Peyer's patch (tissue), 4 donors: ENCODE results near the gene STAT5B. TPM values are rescaled to one million over a fixed set of nuclear protein-coding genes. Genes with fewer than 3 reads are reported as not detected.

Source experiments
- DNase-seq, 3 donors: peaks; one replicate each; pipeline ENCODE4 v3.0.0-alpha.2; 2017 to 2019
- H3K27ac ChIP-seq, 4 donors: fragments of 200-600 bp; sonication (generic); one replicate each; pipeline ENCODE4 v1.5.1; 2016 to 2019
- H3K27me3 ChIP-seq, 2 donors: fragments of 200-600 bp; sonication (generic); one replicate each; pipeline ENCODE4 v1.5.1; 2019
- H3K36me3 ChIP-seq, 3 donors: fragments of 200-600 bp; sonication (generic); one replicate each; pipeline ENCODE4 v1.5.1; 2016 to 2019
- H3K4me1 ChIP-seq, 4 donors: fragments of 200-600 bp; sonication (generic); one replicate each; pipeline ENCODE4 v1.5.1; 2016 to 2019
- H3K4me3 ChIP-seq, 4 donors: fragments of 200-600 bp; sonication (generic); 1 replicate in 3 of 4; 2 replicates in 1 of 4; pipeline ENCODE4 v1.5.1; 2016 to 2019; ENCODE audit warnings: mild to moderate bottlenecking in 1 of 4
- H3K9me3 ChIP-seq, 4 donors: fragments of 200-600 bp; sonication (generic); one replicate each; pipeline ENCODE4 v1.5.1; 2016 to 2019; ENCODE audit warnings: mild to moderate bottlenecking in 1 of 4
- CTCF ChIP-seq, 6 experiments: fragments of 450-650 bp in 4 of 6; fragments of 200-600 bp in 2 of 6; sonication (generic) in 1 of 6; IDR thresholded peaks; one replicate each; pipeline ENCODE4 v1.5.1; 2017 to 2019; ENCODE audit warnings: antibody characterized with exemption in 6 of 6, mild to moderate bottlenecking in 3 of 6, moderate library complexity in 1 of 6
- POLR2A ChIP-seq, 2 donors: fragments of 450-650 bp; IDR thresholded peaks; one replicate each; pipeline ENCODE4 v1.5.1; 2017; ENCODE audit warnings: antibody characterized with exemption in 2 of 2, mild to moderate bottlenecking in 2 of 2, moderate library complexity in 2 of 2
- total RNA-seq, 4 donors: library from RNA; depleted of rRNA; stranded (reverse); fragments of >200 nt; gene quantifications; one replicate each; pipeline ENCODE4 v1.1.0, GENCODE V29; 2016

Gene STAT5B
- total RNA-seq, 4 donors from 2014 or later: 36.3 to 128 (median 68.1) TPM

- Histone ChIP-seq H3K4me1 (no peaks in the 10 kb centered on the region), H3K9me3 (no peaks in the 10 kb centered on the region), H3K27ac (no peak overlapping the region), H3K36me3 (no peaks in the 10 kb centered on the region), H3K27me3 (no peaks in the 10 kb centered on the region), H3K4me3 (no peak overlapping the region)
- DNase-seq: no peak
- TF ChIP-seq CTCF (IDR thresholded peaks at IDR 0.05) (no peak), POLR2A (IDR thresholded peaks at IDR 0.05) (no peak)
Measured at GRCh38 chr17:42233156-42233555, 43.0 kb downstream of the STAT5B start.

GRCh38 chr17:42230225-42230624 is 46.0 kb downstream of the STAT5B start:
- H3K27ac ChIP-seq: no peak overlapping the region
- no peaks in the 10 kb centered on the region for H3K36me3 ChIP-seq
- no peaks in the 10 kb centered on the region for H3K27me3 ChIP-seq
- H3K9me3 ChIP-seq: no peaks in the 10 kb centered on the region
- no peak overlapping the region for H3K4me3 ChIP-seq
- no peak for DNase-seq
- TF ChIP-seq POLR2A (IDR thresholded peaks at IDR 0.05) (no peak), CTCF (IDR thresholded peaks at IDR 0.05) (no peak)
- no peaks in the 10 kb centered on the region for H3K4me1 ChIP-seq

DNA sequence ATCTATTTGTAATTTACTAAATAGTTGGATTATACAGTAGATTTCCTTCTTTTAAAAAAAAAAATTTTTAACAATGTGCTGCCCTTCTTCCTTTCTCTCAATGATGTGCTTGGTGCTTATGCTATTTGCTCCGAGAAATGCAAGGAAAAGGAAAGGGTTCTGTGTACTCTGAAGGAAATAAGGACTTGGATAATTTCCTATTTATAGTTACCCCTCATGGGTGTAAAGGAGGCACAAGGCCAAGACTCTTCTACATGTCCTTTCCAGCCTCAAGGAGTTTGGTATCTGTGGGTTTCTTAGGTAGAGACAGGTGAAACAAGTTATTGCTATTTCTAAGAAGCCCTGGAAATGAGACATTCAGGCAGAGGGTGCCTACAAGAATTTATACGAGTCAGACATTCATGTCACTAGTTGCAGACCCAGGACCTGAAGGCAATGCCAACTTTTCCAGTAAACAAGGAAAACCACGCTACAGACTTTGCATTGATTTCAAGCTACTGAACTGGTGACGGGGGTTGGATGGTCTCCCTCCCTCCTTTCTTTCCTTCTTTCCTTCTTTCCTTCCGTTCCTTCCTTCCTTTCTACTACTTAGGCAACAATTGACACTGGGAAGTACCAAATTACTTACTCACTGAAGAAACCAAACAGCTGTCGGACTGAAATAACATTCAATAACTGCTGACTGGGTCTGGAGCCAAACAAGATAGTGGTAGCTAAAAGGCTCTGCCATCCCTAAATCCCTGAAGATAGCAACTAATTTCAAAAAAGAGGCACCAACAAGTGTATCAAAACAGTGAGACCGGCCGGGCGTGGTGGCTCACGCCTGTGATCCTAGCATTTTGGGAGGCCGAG is 48.1 kb downstream of the STAT5B start:
- Histone ChIP-seq H3K27me3 (no peaks in the 10 kb centered on the region), H3K4me3 (no peak overlapping the region), H3K27ac (peak overlapping the region in 1 of 4 donors; percentile 30), H3K36me3 (peaks cover 0 to 18% (median 0%) of the 10 kb centered on the region in 3 donors), H3K4me1 (no peaks in the 10 kb centered on the region), H3K9me3 (no peaks in the 10 kb centered on the region)
- DNase-seq: no peak
- TF ChIP-seq CTCF (IDR thresholded peaks at IDR 0.05) (no peak), POLR2A (IDR thresholded peaks at IDR 0.05) (no peak)

GRCh38 chr17:42225646-42226045 is 50.5 kb downstream of the STAT5B start:
- Histone ChIP-seq H3K27me3 (no peaks in the 10 kb centered on the region), H3K4me1 (no peaks in the 10 kb centered on the region), H3K9me3 (no peaks in the 10 kb centered on the region), H3K27ac (no peak overlapping the region), H3K36me3 (peaks cover 0 to 32% (median 0%) of the 10 kb centered on the region in 3 donors), H3K4me3 (no peak overlapping the region)
- no peak for DNase-seq
- TF ChIP-seq POLR2A (IDR thresholded peaks at IDR 0.05): no peak
- TF ChIP-seq CTCF (IDR thresholded peaks at IDR 0.05): no peak

DNA sequence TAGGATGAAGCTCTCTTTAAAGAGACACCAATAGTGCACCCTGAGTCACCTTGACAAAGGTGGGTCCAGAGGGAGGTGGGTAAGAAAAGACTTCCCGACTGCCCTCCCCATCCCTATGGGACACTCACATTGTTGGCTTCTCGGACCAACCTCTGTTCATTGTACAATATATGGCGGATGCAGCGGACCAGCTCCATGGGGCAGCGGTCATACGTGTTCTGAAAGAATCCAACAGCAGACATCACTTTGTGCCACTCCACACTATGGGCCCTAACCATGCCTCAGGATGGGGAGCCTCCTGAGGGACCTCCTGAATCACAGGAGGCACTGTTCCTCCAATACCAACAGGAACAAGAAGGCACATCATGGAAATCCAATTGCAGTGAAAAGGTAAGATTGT is 51.5 kb downstream of the STAT5B start:
- Histone ChIP-seq H3K9me3 (no peaks in the 10 kb centered on the region), H3K27me3 (no peaks in the 10 kb centered on the region), H3K36me3 (peaks cover 0 to 32% (median 0%) of the 10 kb centered on the region in 3 donors), H3K4me3 (no peak overlapping the region), H3K27ac (no peak overlapping the region), H3K4me1 (no peaks in the 10 kb centered on the region)
- TF ChIP-seq POLR2A (IDR thresholded peaks at IDR 0.05) (no peak), CTCF (IDR thresholded peaks at IDR 0.05) (no peak)
- DNase-seq: peak in 1 of 3 donors; percentile 17
